KMS-11 (cell line): ENCODE measurements around the gene PGA5.

ENCODE experiments used
- H2AFZ ChIP-seq: fragments of 200-600 bp; sonication (generic); 2 replicates; pipeline ENCODE4 v1.6.1; 2016; ENCODE audit warnings: antibody characterized with exemption, mixed run types, low read depth
- H3K27ac ChIP-seq: fragments of 200-600 bp; sonication (generic); 2 replicates; pipeline ENCODE4 v1.6.1; 2016; ENCODE audit warnings: mild to moderate bottlenecking, mixed run types
- H3K27me3 ChIP-seq: fragments of 200-600 bp; sonication (generic); 2 replicates; pipeline ENCODE4 v1.6.1; 2017; ENCODE audit warnings: mild to moderate bottlenecking, low read depth, mixed run types, moderate library complexity; ENCODE audit not compliant: insufficient read depth
- H3K36me3 ChIP-seq: fragments of 200-600 bp; sonication (generic); 2 replicates; pipeline ENCODE4 v1.6.1; 2017; ENCODE audit warnings: mild to moderate bottlenecking, mixed run types; ENCODE audit not compliant: insufficient read depth
- H3K4me1 ChIP-seq: fragments of 200-600 bp; sonication (generic); 2 replicates; pipeline ENCODE4 v1.6.1; 2016; ENCODE audit warnings: mild to moderate bottlenecking, low read depth, mixed run types; ENCODE audit not compliant: poor library complexity, severe bottlenecking
- H3K4me2 ChIP-seq: fragments of 200-600 bp; sonication (generic); 2 replicates; pipeline ENCODE4 v1.7.0; 2016; ENCODE audit warnings: mild to moderate bottlenecking, mixed run types
- H3K4me3 ChIP-seq: fragments of 200-600 bp; sonication (generic); IDR thresholded peaks from 2 replicates; pipeline ENCODE4 v1.6.1; 2017; ENCODE audit warnings: low read depth, low read length, mixed read lengths; ENCODE audit not compliant: insufficient read depth
- H3K79me2 ChIP-seq: fragments of 200-600 bp; sonication (generic); 2 replicates; pipeline ENCODE4 v1.6.1; 2016; ENCODE audit warnings: low read depth, mixed run types; ENCODE audit not compliant: insufficient read depth
- H3K9ac ChIP-seq: fragments of 200-600 bp; sonication (generic); 2 replicates; pipeline ENCODE4 v1.6.1; 2016; ENCODE audit warnings: mild to moderate bottlenecking, mixed run types
- H4K20me1 ChIP-seq: fragments of 200-600 bp; sonication (generic); 2 replicates; pipeline ENCODE4 v1.6.1; 2016; ENCODE audit warnings: mild to moderate bottlenecking, mixed run types; ENCODE audit not compliant: insufficient read depth
- TF ChIP-seq, protein P1 (sequence below): fragments of 200-600 bp; sonication (generic); conservative IDR thresholded peaks from 2 replicates; pipeline ENCODE4 v1.6.1; 2017; ENCODE audit warnings: low read depth, mild to moderate bottlenecking, antibody characterized with exemption, low read length, moderate library complexity, mixed read lengths

PGA5 gene

DNA sequence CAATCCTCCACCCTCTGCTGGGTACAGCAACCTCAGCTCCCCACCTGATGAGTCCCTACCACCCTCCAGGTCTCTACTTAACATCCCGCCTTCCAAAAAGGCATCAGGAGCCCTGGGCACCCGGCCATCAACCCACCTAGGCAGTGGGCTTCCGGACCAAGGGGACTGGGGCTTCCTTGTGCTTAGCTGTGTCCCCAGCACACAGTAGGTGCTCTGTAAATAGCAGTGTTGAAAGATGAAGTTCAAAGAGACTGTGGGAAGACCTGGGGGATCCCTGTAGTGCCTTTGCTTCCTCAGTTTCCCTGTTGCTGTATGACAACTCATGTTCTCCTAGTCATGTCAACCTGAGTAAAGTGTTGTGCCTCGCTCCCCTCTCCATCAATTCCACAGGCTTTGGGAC, 33.1 kb downstream of the PGA5 start:
- Histone ChIP-seq H3K4me1 (no peaks in the 10 kb centered on the region), H3K9ac (no peak overlapping the region), H3K27ac (no peak overlapping the region), H4K20me1 (no peaks in the 10 kb centered on the region), H2AFZ (no peak overlapping the region), H3K36me3 (no peaks in the 10 kb centered on the region), H3K4me3 (no peak overlapping the region), H3K4me2 (no peak overlapping the region), H3K79me2 (no peaks in the 10 kb centered on the region), H3K27me3 (no peaks in the 10 kb centered on the region)
- TF ChIP-seq, protein P1, sequence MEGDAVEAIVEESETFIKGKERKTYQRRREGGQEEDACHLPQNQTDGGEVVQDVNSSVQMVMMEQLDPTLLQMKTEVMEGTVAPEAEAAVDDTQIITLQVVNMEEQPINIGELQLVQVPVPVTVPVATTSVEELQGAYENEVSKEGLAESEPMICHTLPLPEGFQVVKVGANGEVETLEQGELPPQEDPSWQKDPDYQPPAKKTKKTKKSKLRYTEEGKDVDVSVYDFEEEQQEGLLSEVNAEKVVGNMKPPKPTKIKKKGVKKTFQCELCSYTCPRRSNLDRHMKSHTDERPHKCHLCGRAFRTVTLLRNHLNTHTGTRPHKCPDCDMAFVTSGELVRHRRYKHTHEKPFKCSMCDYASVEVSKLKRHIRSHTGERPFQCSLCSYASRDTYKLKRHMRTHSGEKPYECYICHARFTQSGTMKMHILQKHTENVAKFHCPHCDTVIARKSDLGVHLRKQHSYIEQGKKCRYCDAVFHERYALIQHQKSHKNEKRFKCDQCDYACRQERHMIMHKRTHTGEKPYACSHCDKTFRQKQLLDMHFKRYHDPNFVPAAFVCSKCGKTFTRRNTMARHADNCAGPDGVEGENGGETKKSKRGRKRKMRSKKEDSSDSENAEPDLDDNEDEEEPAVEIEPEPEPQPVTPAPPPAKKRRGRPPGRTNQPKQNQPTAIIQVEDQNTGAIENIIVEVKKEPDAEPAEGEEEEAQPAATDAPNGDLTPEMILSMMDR, result no peak

DNA sequence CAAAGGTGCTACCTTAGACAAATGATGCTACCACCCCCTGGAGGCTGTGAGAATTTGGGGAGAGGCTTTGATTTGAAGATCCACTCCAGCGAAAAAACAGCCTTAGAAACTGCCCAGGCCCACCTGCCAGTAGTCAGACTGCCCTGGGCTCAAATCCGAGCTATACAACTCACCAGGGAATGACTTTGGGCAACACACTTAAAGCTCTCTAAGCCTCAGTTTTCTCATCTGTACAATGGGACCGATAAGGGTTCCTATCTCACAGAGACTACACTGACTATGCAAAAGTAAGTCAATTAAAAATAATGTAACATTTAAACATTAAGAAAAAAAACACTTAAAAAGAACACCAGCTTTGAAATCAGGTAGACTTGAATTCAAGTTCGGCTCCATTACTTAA, 34.2 kb downstream of the PGA5 start:
- no peak overlapping the region for H3K4me3 ChIP-seq
- H3K4me2 ChIP-seq, result no peak overlapping the region
- H3K36me3 ChIP-seq, result no peaks in the 10 kb centered on the region

DNA sequence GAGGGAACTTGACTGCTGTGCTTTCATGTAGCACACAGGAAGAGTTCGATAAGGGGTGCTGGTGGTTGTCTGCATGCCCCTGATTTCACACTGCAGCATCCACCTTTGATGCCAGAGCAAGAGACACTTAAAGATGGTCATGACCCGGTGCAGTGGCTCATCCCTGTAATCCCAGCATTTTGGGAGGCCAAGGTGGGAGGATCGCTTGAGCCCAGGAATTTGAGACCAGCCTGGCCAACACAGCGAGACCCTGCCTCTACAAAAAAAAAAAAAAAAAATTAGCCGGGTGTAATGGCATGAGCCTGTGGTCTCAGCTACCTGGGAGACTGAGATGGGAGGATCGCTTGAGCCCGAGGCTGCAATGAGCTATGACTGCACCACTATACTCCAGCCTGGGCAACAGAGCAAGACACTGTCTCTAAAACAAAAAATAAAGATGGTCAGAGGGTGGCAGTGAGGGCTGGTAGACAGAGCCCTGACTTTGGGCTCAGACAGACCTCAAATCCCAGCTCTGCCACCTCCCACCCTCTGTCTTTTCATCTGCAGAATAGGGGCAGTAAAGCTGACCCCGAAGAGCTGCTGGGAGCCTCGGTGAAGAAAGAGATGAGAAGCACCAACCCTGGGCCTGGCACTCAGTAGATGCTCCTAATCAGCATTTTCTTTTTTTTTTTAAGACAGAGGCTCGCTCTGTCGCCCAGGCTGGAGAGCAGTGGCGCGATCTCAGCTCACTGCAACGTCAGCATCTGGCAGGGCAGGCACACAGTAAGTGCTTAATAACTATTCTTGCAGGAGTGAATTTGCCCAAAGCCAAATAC, 36.4 kb downstream of the PGA5 start:
- Histone ChIP-seq H3K9ac (no peak overlapping the region), H2AFZ (no peak overlapping the region), H3K36me3 (no peaks in the 10 kb centered on the region), H3K27ac (no peak overlapping the region), H3K4me2 (no peak overlapping the region), H3K4me3 (no peak overlapping the region), H3K79me2 (no peaks in the 10 kb centered on the region), H3K4me1 (no peaks in the 10 kb centered on the region), H3K27me3 (no peaks in the 10 kb centered on the region), H4K20me1 (no peaks in the 10 kb centered on the region)
- TF ChIP-seq, protein P1, result no peak

More for the DNA sequence above, 34.2 kb downstream of the PGA5 start:
- Histone ChIP-seq H3K27me3 (no peaks in the 10 kb centered on the region), H3K4me1 (no peaks in the 10 kb centered on the region), H4K20me1 (no peaks in the 10 kb centered on the region), H3K79me2 (no peaks in the 10 kb centered on the region), H3K9ac (no peak overlapping the region), H3K27ac (no peak overlapping the region), H2AFZ (no peak overlapping the region)
- TF ChIP-seq, protein P1, result no peak

DNA sequence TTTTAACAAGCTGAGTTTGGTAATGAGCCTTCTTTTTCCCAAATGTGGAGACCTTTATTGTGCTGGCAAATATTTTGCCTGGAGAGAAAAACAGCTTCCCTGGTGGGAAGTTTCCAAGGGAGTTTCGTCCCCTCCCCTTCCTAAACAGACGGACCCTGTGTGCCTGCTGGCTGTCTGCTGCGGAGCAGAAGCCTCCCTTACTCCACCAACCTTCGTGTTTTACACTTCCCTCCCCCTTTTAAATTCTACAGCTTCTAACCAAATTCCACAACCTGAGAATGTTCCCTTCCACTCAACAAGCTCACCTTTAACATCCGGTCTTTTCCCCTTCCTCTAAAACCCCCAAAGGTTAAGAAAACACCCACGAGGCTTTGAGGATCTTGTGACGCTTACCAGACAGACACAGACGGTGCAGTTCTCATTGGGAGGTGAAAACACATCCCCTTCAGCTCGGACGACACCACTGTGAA, 37.1 kb downstream of the PGA5 start:
- Histone ChIP-seq H3K4me3 (no peak overlapping the region), H2AFZ (no peak overlapping the region), H3K36me3 (no peaks in the 10 kb centered on the region), H3K4me1 (no peaks in the 10 kb centered on the region), H3K27me3 (no peaks in the 10 kb centered on the region), H3K9ac (no peak overlapping the region), H3K79me2 (no peaks in the 10 kb centered on the region), H3K27ac (no peak overlapping the region), H3K4me2 (no peak overlapping the region), H4K20me1 (no peaks in the 10 kb centered on the region)
- TF ChIP-seq, protein P1, result no peak
